IMR-90 (cell line): Measurements from ENCODE around the gene PPM1H. TPM values are rescaled to one million over a fixed set of nuclear protein-coding genes. Genes with fewer than 3 reads are reported as not detected.

Experiments
- ATAC-seq: fragments of 200-7000 bp; cut with Tn5 transposase; 2 replicates; pipeline ENCODE4 v1.9.1; 2020; ENCODE audit warnings: low read depth, mild to moderate bottlenecking, moderate library complexity
- BruUV-seq: library from RNA; stranded (reverse); fragments of 400-500 nt; replicated peaks from 2 replicates; lab custom pipeline; 2021; lab: Mats Ljungman, UMichigan
- CTCF ChIA-PET: fragments of 300-600 bp; formaldehyde crosslinking; extraction: SDS; loops from one replicate; lab custom pipeline; 2021; ENCODE audit warnings: antibody characterized with exemption; lab: Yijun Ruan, JAX
- POLR2A ChIA-PET: fragments of 300-600 bp; sonication (Branson Sonifier 250); formaldehyde crosslinking; loops from one replicate; lab custom pipeline; 2022; ENCODE audit warnings: antibody characterized with exemption; ENCODE audit not compliant: unreplicated experiment; lab: Charles Lee
- DNase-seq: peaks from one replicate; pipeline ENCODE4 v3.0.0; 2013
- H2AFZ ChIP-seq: replicated peaks from 2 replicates; pipeline ENCODE3; 2013; ENCODE audit warnings: low read length, mild to moderate bottlenecking; ENCODE audit not compliant: poor library complexity
- H2AK5ac ChIP-seq: 2 replicates; pipeline ENCODE4 v1.6.1; 2013; ENCODE audit warnings: low read depth, low read length, inconsistent platforms
- H2AK9ac ChIP-seq: replicated peaks from 2 replicates; pipeline ENCODE3; 2013; ENCODE audit warnings: mild to moderate bottlenecking, low read depth, low read length, moderate library complexity; ENCODE audit not compliant: poor library complexity
- H2BK120ac ChIP-seq: 2 replicates; pipeline ENCODE4 v1.6.1; 2013; ENCODE audit warnings: low read depth, low read length, inconsistent platforms
- H2BK15ac ChIP-seq: 3 replicates; pipeline ENCODE4 v1.6.1; 2013; ENCODE audit warnings: low read depth, low read length, inconsistent platforms
- H2BK20ac ChIP-seq: 2 replicates; pipeline ENCODE4 v1.6.1; 2013; ENCODE audit warnings: low read depth, mild to moderate bottlenecking, inconsistent platforms, low read length, moderate library complexity
- H2BK5ac ChIP-seq: 2 replicates; pipeline ENCODE4 v1.6.1; 2013; ENCODE audit warnings: mild to moderate bottlenecking, low read depth, low read length, inconsistent platforms; ENCODE audit not compliant: poor library complexity, severe bottlenecking
- H3K14ac ChIP-seq: replicated peaks from 2 replicates; pipeline ENCODE4 v1.6.1; 2013; ENCODE audit warnings: low read depth, low read length, inconsistent platforms
- H3K18ac ChIP-seq: 2 replicates; pipeline ENCODE4 v1.6.1; 2013; ENCODE audit warnings: low read depth, low read length, control low read depth
- H3K23ac ChIP-seq: 2 replicates; pipeline ENCODE4 v1.6.1; 2013; ENCODE audit warnings: low read depth, low read length, inconsistent platforms
- H3K27ac ChIP-seq: 2 replicates; pipeline ENCODE4 v1.5.1; 2013; ENCODE audit warnings: mild to moderate bottlenecking, control low read depth, low read length; ENCODE audit not compliant: insufficient read depth
- H3K27me3 ChIP-seq: 2 replicates; pipeline ENCODE4 v1.6.1; 2013; ENCODE audit warnings: low read length; ENCODE audit not compliant: control insufficient read depth, insufficient read depth
- H3K36me3 ChIP-seq: 2 replicates; pipeline ENCODE4 v1.6.1; 2013; ENCODE audit warnings: low read length, mixed read lengths; ENCODE audit not compliant: control insufficient read depth, insufficient read depth
- H3K4ac ChIP-seq: 2 replicates; pipeline ENCODE4 v1.6.1; 2013; ENCODE audit warnings: low read depth, low read length, inconsistent platforms
- H3K4me1 ChIP-seq: 2 replicates; pipeline ENCODE4 v1.6.1; 2013; ENCODE audit warnings: low read length, mixed read lengths; ENCODE audit not compliant: control insufficient read depth, insufficient read depth
- H3K4me2 ChIP-seq: 2 replicates; pipeline ENCODE4 v1.6.1; 2013; ENCODE audit warnings: low read depth, mild to moderate bottlenecking, control low read depth, low read length, moderate library complexity
- H3K4me3 ChIP-seq: 2 replicates; pipeline ENCODE4 v1.5.1; 2013; ENCODE audit warnings: low read depth, mild to moderate bottlenecking, control low read depth, low read length, moderate library complexity; ENCODE audit not compliant: insufficient read depth
- H3K56ac ChIP-seq: 2 replicates; pipeline ENCODE4 v1.6.1; 2013; ENCODE audit warnings: low read length, inconsistent platforms; ENCODE audit not compliant: insufficient read depth; ENCODE audit errors: extremely low read depth
- H3K79me1 ChIP-seq, 2 experiments: 2 replicates each; pipeline ENCODE4 v1.6.1; 2013; ENCODE audit warnings: low read length in 2 of 2, inconsistent platforms in 1 of 2, low read depth in 1 of 2
- H3K9ac ChIP-seq: 2 replicates; pipeline ENCODE4 v1.6.1; 2013; ENCODE audit warnings: low read depth, low read length, control low read depth
- H3K9me1 ChIP-seq: 2 replicates; pipeline ENCODE4 v1.6.1; 2013; ENCODE audit warnings: low read length, inconsistent platforms; ENCODE audit not compliant: insufficient read depth
- H3K9me3 ChIP-seq: 2 replicates; pipeline ENCODE4 v1.6.1; 2013; ENCODE audit warnings: low read length; ENCODE audit not compliant: control insufficient read depth, insufficient read depth
- H4K20me1 ChIP-seq: 2 replicates; pipeline ENCODE4 v1.6.1; 2013; ENCODE audit warnings: low read length, inconsistent platforms; ENCODE audit not compliant: insufficient read depth
- H4K5ac ChIP-seq: 2 replicates; pipeline ENCODE4 v1.6.1; 2013; ENCODE audit warnings: mild to moderate bottlenecking, low read depth, low read length, control low read depth
- H4K8ac ChIP-seq, 2 experiments: 2 replicates each; pipeline ENCODE4 v1.6.1; 2013; ENCODE audit warnings: low read depth in 2 of 2, low read length in 2 of 2, control low read depth in 1 of 2, inconsistent platforms in 1 of 2
- H4K91ac ChIP-seq: 2 replicates; pipeline ENCODE4 v1.6.1; 2013; ENCODE audit warnings: low read depth, low read length, inconsistent platforms; ENCODE audit not compliant: insufficient read depth
- BHLHE40 ChIP-seq: fragments of 150-350 bp; IDR thresholded peaks from 2 replicates; pipeline ENCODE4 v1.6.1; 2016; ENCODE audit warnings: mild to moderate bottlenecking, low read depth, low read length
- CEBPB ChIP-seq: IDR thresholded peaks from 2 replicates; pipeline ENCODE4 v1.6.1; 2012; ENCODE audit warnings: low read depth, low read length, improper control_type of control experiment
- CHD1 ChIP-seq: IDR thresholded peaks from 2 replicates; pipeline ENCODE4 v1.6.1; 2012; ENCODE audit warnings: low read depth, low read length, improper control_type of control experiment
- CTCF ChIP-seq: conservative IDR thresholded peaks from 2 replicates; pipeline ENCODE4 v1.5.1; 2012; ENCODE audit warnings: mild to moderate bottlenecking, low read depth, low read length, improper control_type of control experiment
- ELK1 ChIP-seq: fragments of 150-350 bp; IDR thresholded peaks from 2 replicates; pipeline ENCODE4 v1.6.1; 2016; ENCODE audit warnings: low read depth, mild to moderate bottlenecking, low read length, moderate library complexity, borderline replicate concordance
- FOS ChIP-seq: fragments of 150-350 bp; IDR thresholded peaks from 2 replicates; pipeline ENCODE4 v1.6.1; 2016; ENCODE audit warnings: low read depth, low read length
- MAFK ChIP-seq: IDR thresholded peaks from 2 replicates; pipeline ENCODE4 v1.6.1; 2012; ENCODE audit warnings: low read depth, low read length, improper control_type of control experiment
- MAZ ChIP-seq: IDR thresholded peaks from 2 replicates; pipeline ENCODE4 v1.6.1; 2012; ENCODE audit warnings: low read depth, mild to moderate bottlenecking, low read length, improper control_type of control experiment, moderate library complexity, borderline replicate concordance
- MXI1 ChIP-seq: IDR thresholded peaks from 2 replicates; pipeline ENCODE4 v1.6.1; 2012; ENCODE audit warnings: low read depth, mild to moderate bottlenecking, low read length, moderate library complexity, borderline replicate concordance
- NFE2L2 ChIP-seq: fragments of 150-350 bp; IDR thresholded peaks from 2 replicates; pipeline ENCODE4 v1.6.1; 2016; ENCODE audit warnings: low read depth, mild to moderate bottlenecking, low read length
- POLR2A ChIP-seq: IDR thresholded peaks from 2 replicates; pipeline ENCODE4 v1.6.1; 2012; ENCODE audit warnings: mild to moderate bottlenecking, low read depth, low read length
- RAD21 ChIP-seq: IDR thresholded peaks from 2 replicates; pipeline ENCODE4 v1.6.1; 2012; ENCODE audit warnings: low read length, improper control_type of control experiment
- RCOR1 ChIP-seq: IDR thresholded peaks from 2 replicates; pipeline ENCODE4 v1.6.1; 2012; ENCODE audit warnings: mild to moderate bottlenecking, low read length, improper control_type of control experiment; ENCODE audit not compliant: insufficient replicate concordance
- RFX5 ChIP-seq: IDR thresholded peaks from 2 replicates; pipeline ENCODE4 v1.8.0; 2012; ENCODE audit warnings: low read depth, mild to moderate bottlenecking, low read length, moderate library complexity
- SMC3 ChIP-seq: fragments of 150-350 bp; IDR thresholded peaks from 2 replicates; pipeline ENCODE4 v1.6.1; 2016; ENCODE audit warnings: low read depth, mild to moderate bottlenecking, antibody characterized with exemption, low read length, moderate library complexity
- USF2 ChIP-seq: fragments of 150-350 bp; IDR thresholded peaks from 2 replicates; pipeline ENCODE4 v1.6.1; 2017; ENCODE audit warnings: mild to moderate bottlenecking, antibody characterized with exemption, low read length, low read depth
- WGBS, 2 experiments: methylation state at CpG; one replicate each; pipeline versions ENCODE4 v1.1.5 to v1.1.7; 2013; ENCODE audit warnings: missing lambda C conversion rate in 2 of 2; ENCODE audit not compliant: insufficient read length in 1 of 2; ENCODE audit errors: extremely low coverage in 2 of 2; 5-methylcytosine and 5-hydroxymethylcytosine counted together
- dilution Hi-C: fragments of 300-500 bp; cut with HindIII; formaldehyde crosslinking; loops from one replicate; pipeline ENCODE4 v1.14.3; 2018; ENCODE audit warnings: low sequenced_read_pairs; ENCODE audit not compliant: unreplicated experiment
- in situ Hi-C: fragments of 300-500 bp; cut with MboI; formaldehyde crosslinking; loops from 3 replicates; pipeline ENCODE4 v1.14.3; 2019; ENCODE audit warnings: low sequenced_read_pairs, inconsistent platforms, mixed read lengths
- intact Hi-C: fragments of 100-400 bp; cut with micrococcal nuclease; formaldehyde crosslinking; loops from 2 replicates; pipeline ENCODE4 v1.10.0; 2022
- polyA plus RNA-seq, 3 experiments: library from polyadenylated mRNA; depleted of rRNA; stranded (reverse); fragments of >200 nt; gene quantifications; 2 replicates each; pipeline ENCODE4 v1.2.3, GENCODE V29; 2012; ENCODE audit warnings: low replicate concordance in 1 of 3
- total RNA-seq: library from RNA; depleted of rRNA; stranded (reverse); fragments of >200 nt; gene quantifications from 2 replicates; pipeline ENCODE4 v1.2.3, GENCODE V29; 2012

The PPM1H gene
- total and polyA plus RNA-seq, 2 of the 4 experiments (the other 2 are of a cell fraction), result 0.14 to 0.18 TPM

- Histone ChIP-seq H3K27ac (no peak overlapping the region), H3K4me2 (no peak overlapping the region), H2BK15ac (no peak overlapping the region), H2AK5ac (no peak overlapping the region), H3K9ac (no peak overlapping the region), H2BK120ac (no peak overlapping the region), H3K4ac (no peak overlapping the region), H3K56ac (no peak overlapping the region), H2AK9ac (no peak overlapping the region), H2BK20ac (no peak overlapping the region), H3K4me1 (no peaks in the 10 kb centered on the region), H3K23ac (no peak overlapping the region), H3K79me1 (no peaks in the 10 kb centered on the region), H3K14ac (no peak overlapping the region), H3K9me1 (no peaks in the 10 kb centered on the region), H3K36me3 (no peaks in the 10 kb centered on the region), H3K18ac (no peak overlapping the region), H4K5ac (no peak overlapping the region), H2AFZ (no peak overlapping the region), H2BK5ac (no peak overlapping the region), H3K4me3 (no peak overlapping the region), H4K91ac (no peak overlapping the region), H3K27me3 (no peaks in the 10 kb centered on the region; the same call in 1 of the 2 replicates), H3K9me3 (no peaks in the 10 kb centered on the region), H4K20me1 (no peaks in the 10 kb centered on the region), H4K8ac (no peak overlapping the region)
- no peak for TF ChIP-seq ELK1
- TF ChIP-seq NFE2L2, result no peak
- TF ChIP-seq SMC3, result no peak
- no peak for TF ChIP-seq MXI1
- TF ChIP-seq RCOR1, result no peak
- TF ChIP-seq CHD1, result no peak
- no peak for TF ChIP-seq RFX5
- TF ChIP-seq CTCF, result no peak
- TF ChIP-seq FOS, result no peak
- TF ChIP-seq CEBPB, result no peak
- TF ChIP-seq MAFK, result no peak
- TF ChIP-seq USF2, result no peak
- no peak for TF ChIP-seq POLR2A
- no peak for TF ChIP-seq MAZ
- TF ChIP-seq BHLHE40, result no peak
- TF ChIP-seq RAD21, result no peak
- intact Hi-C loops (no loop called here), in situ Hi-C loops (no loop called here), dilution Hi-C loops (no loop called here)
- WGBS, 2 experiments, result no CpG with 5 or more reads among the region's 2 CpGs
- BruUV-seq, result no TSS peak
- ChIA-PET POLR2A (no interaction called here), CTCF (no interaction called here)
- DNase-seq, result no peak
- ATAC-seq, result no peak
These were observed 32.8 kb upstream of the PPM1H start for GRCh38 chr12:62967701-62968100.
